Measurements from ENCODE around the gene EBF3. TPM values are rescaled to one million over a fixed set of nuclear protein-coding genes. Genes with fewer than 3 reads are reported as not detected.

Gene EBF3
- total RNA-seq, 4 donors from 2014 or later = 29.1 to 50.9 (median 43.9) TPM

GRCh38 chr10:129909080-129909479 is 55.0 kb downstream of the EBF3 start:
- no peak for TF ChIP-seq CTCF (IDR thresholded peaks at IDR 0.05; ENCODE audit: low read depth)

GRCh38 chr10:129908406-129908805 is 55.7 kb downstream of the EBF3 start:
- no peak for TF ChIP-seq CTCF (IDR thresholded peaks at IDR 0.05; ENCODE audit: low read depth)

GRCh38 chr10:129905553-129905952 is 58.5 kb downstream of the EBF3 start:
- TF ChIP-seq CTCF (IDR thresholded peaks at IDR 0.05; ENCODE audit: low read depth) = no peak

- TF ChIP-seq CTCF (IDR thresholded peaks at IDR 0.05; ENCODE audit: low read depth) = no peak
Measured at GRCh38 chr10:129904323-129904722, 59.8 kb downstream of the EBF3 start.

- no peak for TF ChIP-seq CTCF (IDR thresholded peaks at IDR 0.05; ENCODE audit: low read depth)
Measured at GRCh38 chr10:129901389-129902006, 62.6 kb downstream of the EBF3 start.

GRCh38 chr10:129900825-129901224 is 63.2 kb downstream of the EBF3 start:
- TF ChIP-seq CTCF (IDR thresholded peaks at IDR 0.05; ENCODE audit: low read depth) = no peak

GRCh38 chr10:129899276-129900130 is 64.6 kb downstream of the EBF3 start:
- no peak for TF ChIP-seq CTCF (IDR thresholded peaks at IDR 0.05; ENCODE audit: low read depth)
